GM18858 (cell line): Measurements from ENCODE around the gene MBNL1.

Source experiments
- ATAC-seq: cut with Tn5 transposase; IDR thresholded peaks from one replicate; pipeline ENCODE4 v1.9.1; 2021; ENCODE audit not compliant: unreplicated experiment

Gene MBNL1

GRCh38 chr3:152469248-152470025, 200.7 kb downstream of the MBNL1 start:
- no peak for ATAC-seq

- no peak for ATAC-seq
Measured at GRCh38 chr3:152470095-152470494, 201.4 kb downstream of the MBNL1 start.

- ATAC-seq: no peak
Measured at GRCh38 chr3:152470893-152471292, 202.2 kb downstream of the MBNL1 start.

- peak; percentile 49 for ATAC-seq
Measured at GRCh38 chr3:152471814-152472671, 203.3 kb downstream of the MBNL1 start.

- no peak for ATAC-seq
Measured at GRCh38 chr3:152472672-152472954, 203.9 kb downstream of the MBNL1 start.

- ATAC-seq: peak; percentile 71
Measured at GRCh38 chr3:152474585-152474984, 205.9 kb downstream of the MBNL1 start.

GRCh38 chr3:152477422-152477821, 208.7 kb downstream of the MBNL1 start:
- ATAC-seq: no peak

- peak; percentile 97 for ATAC-seq
Measured at GRCh38 chr3:152480282-152480953, 211.7 kb downstream of the MBNL1 start.

- no peak for ATAC-seq
Measured at GRCh38 chr3:152486364-152486763, 217.6 kb downstream of the MBNL1 start.

GRCh38 chr3:152488449-152488848, 219.7 kb downstream of the MBNL1 start:
- no peak for ATAC-seq

GRCh38 chr3:152491922-152492321, 223.2 kb downstream of the MBNL1 start:
- ATAC-seq: peak; percentile 54

- ATAC-seq: no peak
Measured at GRCh38 chr3:152496286-152496685, 227.6 kb downstream of the MBNL1 start.

- ATAC-seq: no peak
Measured at GRCh38 chr3:152496716-152497115, 228.0 kb downstream of the MBNL1 start.

GRCh38 chr3:152497457-152497856, 228.7 kb downstream of the MBNL1 start:
- ATAC-seq: no peak

GRCh38 chr3:152497890-152498289, 229.2 kb downstream of the MBNL1 start:
- no peak for ATAC-seq

- no peak for ATAC-seq
Measured at GRCh38 chr3:152499791-152500385, 231.2 kb downstream of the MBNL1 start.

GRCh38 chr3:152505926-152506325, 237.2 kb downstream of the MBNL1 start:
- peak; percentile 97 for ATAC-seq

- no peak for ATAC-seq
Measured at GRCh38 chr3:152508705-152509104, 240.0 kb downstream of the MBNL1 start.

GRCh38 chr3:152511904-152512303, 243.2 kb downstream of the MBNL1 start:
- ATAC-seq: peak; percentile 76

- ATAC-seq: no peak
Measured at GRCh38 chr3:152513301-152513960, 244.7 kb downstream of the MBNL1 start.
